Activated T-cell treated with anti-CD3 and anti-CD28 coated beads, Interleukin-2, amount 50 U/mL, for 48 hours (primary cell): ENCODE data around the gene RIOK1.

ENCODE experiments used
- DNase-seq, 2 experiments: peaks; one replicate each; pipeline ENCODE4 v3.0.0-alpha.2; 2020

Gene RIOK1

GRCh38 chr6:7410851-7411250 lies 21.2 kb downstream of the RIOK1 start:
- DNase-seq = no peak

- DNase-seq = no peak
These were observed 21.7 kb downstream of the RIOK1 start for GRCh38 chr6:7411328-7411727.

GRCh38 chr6:7413151-7413823 lies 23.7 kb downstream of the RIOK1 start:
- DNase-seq = no peak

GRCh38 chr6:7414811-7415210 lies 25.2 kb downstream of the RIOK1 start:
- DNase-seq = no peak

- no peak for DNase-seq
These were observed 28.1 kb downstream of the RIOK1 start for GRCh38 chr6:7417684-7418083.

GRCh38 chr6:7418238-7418905 lies 28.8 kb downstream of the RIOK1 start:
- no peak for DNase-seq

GRCh38 chr6:7419065-7419464 lies 29.5 kb downstream of the RIOK1 start:
- DNase-seq = no peak

GRCh38 chr6:7421066-7421465 lies 31.5 kb downstream of the RIOK1 start:
- DNase-seq = no peak

GRCh38 chr6:7424058-7424457 lies 34.5 kb downstream of the RIOK1 start:
- DNase-seq = no peak

- DNase-seq = no peak
These were observed 35.6 kb downstream of the RIOK1 start for GRCh38 chr6:7424967-7425807.

GRCh38 chr6:7425808-7426190 lies 36.2 kb downstream of the RIOK1 start:
- DNase-seq = no peak

GRCh38 chr6:7426447-7427169 lies 37.0 kb downstream of the RIOK1 start:
- DNase-seq = no peak

- no peak for DNase-seq
These were observed 41.7 kb downstream of the RIOK1 start for GRCh38 chr6:7431313-7431673.

GRCh38 chr6:7431674-7432390 lies 42.2 kb downstream of the RIOK1 start:
- DNase-seq = no peak

GRCh38 chr6:7432391-7433120 lies 42.9 kb downstream of the RIOK1 start:
- DNase-seq = no peak

- no peak for DNase-seq
These were observed 43.6 kb downstream of the RIOK1 start for GRCh38 chr6:7433121-7433617.

GRCh38 chr6:7434672-7435071 lies 45.1 kb downstream of the RIOK1 start:
- DNase-seq = no peak

GRCh38 chr6:7438011-7438410 lies 48.4 kb downstream of the RIOK1 start:
- DNase-seq = no peak

- DNase-seq = no peak
These were observed 49.6 kb downstream of the RIOK1 start for GRCh38 chr6:7439228-7439627.

- DNase-seq = no peak
These were observed 50.9 kb downstream of the RIOK1 start for GRCh38 chr6:7440476-7440875.

- no peak for DNase-seq
These were observed 51.6 kb downstream of the RIOK1 start for GRCh38 chr6:7441048-7441775.
